ENCODE data around the gene HOXC11.

The HOXC11 gene

DNA sequence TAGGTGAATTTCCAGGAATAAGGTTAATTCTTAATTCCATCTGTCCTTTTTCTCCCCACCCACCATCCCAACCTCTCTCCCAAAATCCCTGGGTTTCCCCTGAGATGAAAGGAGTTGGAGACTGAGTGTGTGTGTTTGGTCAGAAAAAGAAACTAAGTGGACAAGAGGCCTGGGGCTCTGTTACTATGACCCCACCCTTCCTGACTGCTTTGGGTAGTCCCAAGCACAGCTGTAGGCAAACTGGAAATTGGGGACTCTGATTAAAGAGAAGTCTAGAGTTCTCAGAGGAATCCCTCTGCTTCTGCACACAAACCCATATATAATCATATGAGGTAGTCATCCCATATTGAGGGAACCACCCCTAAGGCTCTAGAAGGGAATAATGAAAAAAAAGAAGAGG is 25.2 kb upstream of the HOXC11 start:
- Histone ChIP-seq H3K27me3 (ENCODE audit: control insufficient read depth, insufficient read depth, low read length) (peaks cover 100% of the 10 kb centered on the region), H3K36me3 (ENCODE audit: control insufficient read depth, low read depth, low read length) (no peaks in the 10 kb centered on the region), H3K9ac (ENCODE audit: low read length) (no peak overlapping the region), H3K9me3 (ENCODE audit: control insufficient read depth, low read depth, low read length) (no peaks in the 10 kb centered on the region), H3K4me1 (ENCODE audit: control insufficient read depth, low read depth, low read length) (peaks cover 2% of the 10 kb centered on the region), H3K27ac (ENCODE audit: low read length) (no peak overlapping the region), H3K4me3 (ENCODE audit: low read length) (no peak overlapping the region)

DNA sequence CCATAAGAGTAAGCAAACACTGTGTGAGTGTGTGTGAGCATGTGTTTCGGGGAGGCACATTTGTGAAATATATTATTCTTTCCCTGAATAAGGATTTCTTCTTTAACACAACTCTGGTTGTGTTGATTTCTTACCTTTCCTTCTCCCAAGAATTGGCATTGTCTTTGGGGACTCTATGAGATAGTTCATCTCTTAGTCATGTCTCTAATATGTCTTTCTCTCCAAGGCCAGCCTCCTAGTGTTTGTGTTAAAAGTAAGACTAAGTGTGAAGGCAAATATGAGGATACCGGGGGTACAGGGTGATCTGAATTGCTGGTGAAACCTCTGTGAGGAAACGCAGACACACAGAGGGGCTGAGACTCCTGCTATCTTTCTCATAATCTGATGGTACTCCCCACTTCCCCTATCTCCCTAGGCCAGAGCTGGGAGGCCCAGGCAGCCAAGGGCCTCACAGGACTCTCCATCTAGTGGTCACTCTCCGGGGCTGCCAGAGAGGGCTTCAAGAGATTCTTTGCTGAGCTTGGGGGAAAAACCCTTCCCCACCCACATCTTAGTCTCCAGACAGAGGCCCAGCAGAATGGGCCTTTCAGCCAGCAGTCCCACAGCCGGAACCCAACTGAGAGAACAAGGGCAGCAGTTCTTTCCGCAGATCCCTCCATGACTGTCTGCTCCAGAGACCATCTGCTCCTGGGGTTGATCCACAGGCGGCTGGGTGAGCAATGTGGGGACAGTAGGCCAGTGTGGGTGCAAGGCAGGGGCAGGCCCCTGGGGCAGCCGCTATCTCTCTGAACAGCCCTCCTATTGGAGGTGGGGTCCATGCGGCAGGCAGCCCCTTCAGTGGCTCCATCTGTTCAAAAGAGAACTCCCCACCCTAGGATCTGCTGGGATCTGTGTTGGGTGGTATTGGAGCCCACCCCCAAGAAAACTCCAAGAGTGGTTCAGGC is 24.0 kb upstream of the HOXC11 start:
- no peak overlapping the region for H3K27ac ChIP-seq (ENCODE audit: low read length)
- no peaks in the 10 kb centered on the region for H3K9me3 ChIP-seq (ENCODE audit: control insufficient read depth, low read depth, low read length)
- H3K4me3 ChIP-seq (ENCODE audit: low read length) = no peak overlapping the region
- H3K36me3 ChIP-seq (ENCODE audit: control insufficient read depth, low read depth, low read length) = no peaks in the 10 kb centered on the region
- H3K27me3 ChIP-seq (ENCODE audit: control insufficient read depth, insufficient read depth, low read length) = peaks cover 100% of the 10 kb centered on the region
- H3K4me1 ChIP-seq (ENCODE audit: control insufficient read depth, low read depth, low read length) = peaks cover 2% of the 10 kb centered on the region
- H3K9ac ChIP-seq (ENCODE audit: low read length) = no peak overlapping the region

DNA sequence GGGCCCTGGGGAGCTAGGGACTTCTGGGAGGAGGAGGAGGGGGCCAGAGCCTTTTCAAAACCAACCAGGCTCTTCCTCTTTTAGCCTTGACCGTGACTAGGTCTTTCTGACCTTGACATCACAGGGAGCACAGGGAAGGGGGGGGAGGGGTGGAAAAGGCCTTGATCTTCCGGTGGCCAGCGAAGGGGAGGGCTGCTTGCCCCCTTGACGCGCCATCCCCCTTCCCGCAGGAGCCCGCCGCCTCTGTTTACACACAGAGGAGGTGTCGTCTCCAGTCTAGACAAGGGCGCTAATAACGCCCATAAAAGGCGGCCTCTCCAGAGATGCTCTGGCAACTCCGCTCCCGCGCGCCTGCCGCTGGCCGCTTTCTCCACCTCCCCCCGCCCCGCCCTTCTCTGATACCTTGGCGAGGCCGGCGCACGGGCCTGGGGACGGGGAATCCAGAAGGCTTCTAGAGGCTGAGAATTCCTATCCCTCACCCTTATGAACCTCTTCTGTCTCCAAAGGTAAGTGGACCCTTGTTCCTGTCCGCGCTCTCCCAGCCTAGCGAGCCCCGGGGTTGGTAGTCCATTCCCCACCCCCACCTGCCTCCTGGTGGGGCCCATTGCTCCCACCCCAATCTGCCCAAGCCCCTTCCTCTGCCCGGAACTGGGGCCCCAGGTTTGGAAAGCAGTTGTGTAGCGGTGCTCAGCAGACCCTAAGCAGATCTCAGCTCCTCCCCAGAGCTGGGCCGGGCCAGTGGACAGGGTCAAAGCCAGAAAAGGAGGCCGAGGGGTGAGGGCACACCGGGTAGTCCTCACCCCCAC is 23.1 kb upstream of the HOXC11 start:
- Histone ChIP-seq H3K4me3 (ENCODE audit: low read length) (no peak overlapping the region), H3K36me3 (ENCODE audit: control insufficient read depth, low read depth, low read length) (no peaks in the 10 kb centered on the region), H3K27me3 (ENCODE audit: control insufficient read depth, insufficient read depth, low read length) (peaks cover 100% of the 10 kb centered on the region)

DNA sequence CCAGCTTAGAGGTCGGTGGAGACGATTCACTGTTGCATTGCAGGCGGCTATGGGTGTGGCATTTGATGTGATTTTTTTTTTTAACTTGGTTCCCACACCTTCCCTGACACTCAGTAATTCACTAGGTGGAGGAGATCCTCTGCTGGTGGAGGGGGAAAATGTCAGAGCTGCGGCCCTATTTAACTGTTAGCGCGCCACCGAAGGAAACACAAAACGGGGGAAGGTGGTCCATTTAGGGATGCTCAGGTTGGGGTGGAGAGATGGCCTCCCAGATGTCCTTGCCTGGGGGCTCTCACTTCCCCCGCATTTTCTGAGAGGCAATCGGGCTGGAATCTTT is 22.5 kb upstream of the HOXC11 start:
- H3K4me3 ChIP-seq (ENCODE audit: low read length) = no peak overlapping the region
- H3K9ac ChIP-seq (ENCODE audit: low read length) = no peak overlapping the region
- H3K27me3 ChIP-seq (ENCODE audit: control insufficient read depth, insufficient read depth, low read length) = peaks cover 100% of the 10 kb centered on the region
- H3K36me3 ChIP-seq (ENCODE audit: control insufficient read depth, low read depth, low read length) = no peaks in the 10 kb centered on the region
- H3K27ac ChIP-seq (ENCODE audit: low read length) = no peak overlapping the region
- no peaks in the 10 kb centered on the region for H3K9me3 ChIP-seq (ENCODE audit: control insufficient read depth, low read depth, low read length)
- H3K4me1 ChIP-seq (ENCODE audit: control insufficient read depth, low read depth, low read length) = peaks cover 2% of the 10 kb centered on the region

More for the DNA sequence above, 23.1 kb upstream of the HOXC11 start:
- H3K27ac ChIP-seq (ENCODE audit: low read length) = no peak overlapping the region
- H3K4me1 ChIP-seq (ENCODE audit: control insufficient read depth, low read depth, low read length) = peaks cover 2% of the 10 kb centered on the region
- H3K9ac ChIP-seq (ENCODE audit: low read length) = no peak overlapping the region
- no peaks in the 10 kb centered on the region for H3K9me3 ChIP-seq (ENCODE audit: control insufficient read depth, low read depth, low read length)

DNA sequence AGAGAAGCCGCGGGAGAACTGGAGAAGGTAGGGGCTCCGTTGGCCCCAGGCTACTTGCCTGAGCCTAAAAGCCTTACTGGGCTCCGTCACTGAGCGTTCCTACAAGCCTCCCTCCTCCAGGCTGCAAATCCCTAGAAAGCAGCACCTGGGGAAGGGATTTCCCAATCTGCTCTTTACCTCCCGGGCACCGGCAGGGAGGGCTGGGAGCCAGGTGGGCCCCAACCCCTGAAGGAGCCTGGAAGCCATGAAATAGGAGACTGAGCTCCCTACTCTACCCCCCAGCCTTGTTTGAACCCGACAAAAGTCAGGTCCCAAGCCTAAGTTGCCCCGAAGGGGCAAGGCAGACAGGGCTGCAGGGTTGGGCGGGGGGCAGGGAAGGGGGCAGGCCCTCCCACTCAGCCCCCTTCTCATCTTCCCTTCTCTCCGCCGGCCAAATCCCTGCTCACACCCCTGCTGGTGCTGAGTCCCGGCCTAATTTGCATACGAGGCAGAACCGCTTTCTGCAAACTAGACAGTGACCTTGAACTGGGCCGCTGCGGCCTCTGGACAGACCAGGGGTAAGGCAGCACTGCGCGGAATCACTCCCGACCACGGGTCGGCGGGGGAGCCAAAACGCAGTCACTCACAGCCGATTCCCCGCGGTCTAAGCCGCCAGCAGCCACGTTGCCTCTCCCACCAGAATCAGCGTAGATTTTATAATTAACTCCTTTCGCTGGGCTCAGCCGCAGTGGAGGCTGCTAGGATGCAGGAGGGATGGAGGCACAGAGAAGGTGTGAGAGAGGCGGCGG is 21.9 kb upstream of the HOXC11 start:
- Histone ChIP-seq H3K4me3 (ENCODE audit: low read length) (no peak overlapping the region), H3K27ac (ENCODE audit: low read length) (no peak overlapping the region), H3K9ac (ENCODE audit: low read length) (no peak overlapping the region), H3K36me3 (ENCODE audit: control insufficient read depth, low read depth, low read length) (no peaks in the 10 kb centered on the region), H3K27me3 (ENCODE audit: control insufficient read depth, insufficient read depth, low read length) (peaks cover 100% of the 10 kb centered on the region), H3K4me1 (ENCODE audit: control insufficient read depth, low read depth, low read length) (peaks cover 2% of the 10 kb centered on the region), H3K9me3 (ENCODE audit: control insufficient read depth, low read depth, low read length) (no peaks in the 10 kb centered on the region)

DNA sequence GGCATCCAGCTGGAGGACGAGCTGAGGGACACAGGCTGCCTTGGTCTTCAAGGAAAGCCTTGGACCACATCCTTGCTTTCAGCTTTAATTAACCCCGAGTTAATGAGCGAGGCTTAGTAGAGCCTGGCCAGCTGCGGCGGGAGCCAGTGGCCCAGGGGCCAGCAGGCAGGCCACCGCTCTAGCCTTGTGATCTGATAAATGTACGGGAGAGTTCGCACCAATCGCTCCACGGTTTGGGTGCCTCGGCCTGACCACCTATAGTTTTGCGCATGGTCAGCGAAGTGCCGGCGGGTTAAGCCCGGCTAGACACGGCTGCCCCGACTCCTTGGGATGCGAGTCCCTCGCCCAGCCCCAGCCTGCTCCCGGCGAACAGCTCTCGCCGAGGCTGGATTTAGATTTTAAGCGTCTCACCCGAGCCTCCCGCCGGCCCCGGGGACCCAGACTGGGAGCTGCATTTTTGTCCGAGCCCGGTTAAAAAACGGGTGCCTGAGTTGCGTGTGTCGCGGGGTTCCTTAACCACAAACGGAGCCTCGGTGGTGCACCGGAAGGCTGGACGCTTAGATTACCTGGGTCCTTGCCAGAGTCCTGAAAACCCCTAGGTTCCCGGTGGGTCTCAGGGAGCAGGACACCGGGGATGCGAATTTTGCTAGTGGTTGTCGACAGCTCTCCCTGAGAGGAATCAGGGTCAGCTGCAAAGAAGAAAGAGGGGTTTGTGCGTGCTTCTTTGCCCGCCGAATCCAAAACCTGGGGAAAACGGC is 21.2 kb upstream of the HOXC11 start:
- Histone ChIP-seq H3K9ac (ENCODE audit: low read length) (no peak overlapping the region), H3K4me1 (ENCODE audit: control insufficient read depth, low read depth, low read length) (peaks cover 2% of the 10 kb centered on the region), H3K4me3 (ENCODE audit: low read length) (no peak overlapping the region), H3K27ac (ENCODE audit: low read length) (no peak overlapping the region), H3K27me3 (ENCODE audit: control insufficient read depth, insufficient read depth, low read length) (peaks cover 100% of the 10 kb centered on the region), H3K36me3 (ENCODE audit: control insufficient read depth, low read depth, low read length) (no peaks in the 10 kb centered on the region), H3K9me3 (ENCODE audit: control insufficient read depth, low read depth, low read length) (no peaks in the 10 kb centered on the region)

DNA sequence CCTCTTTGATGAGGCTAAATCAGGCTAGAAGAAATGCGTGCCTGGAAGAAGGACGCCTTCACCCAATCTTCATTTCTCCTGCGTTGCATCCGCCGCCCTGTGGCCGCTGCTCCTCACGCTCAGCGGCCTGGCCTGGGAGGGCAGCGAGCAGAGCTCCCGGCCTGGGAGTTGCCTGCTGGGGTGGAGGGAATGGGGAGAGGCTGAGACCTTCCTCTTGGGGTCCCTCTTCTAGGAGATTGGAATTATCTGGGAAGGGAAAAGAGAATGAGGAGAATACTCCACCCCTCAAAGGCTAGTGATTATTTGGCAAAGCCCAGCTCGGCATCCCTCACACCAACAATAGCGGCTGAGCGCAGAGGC is 20.6 kb upstream of the HOXC11 start:
- no peaks in the 10 kb centered on the region for H3K36me3 ChIP-seq (ENCODE audit: control insufficient read depth, low read depth, low read length)

DNA sequence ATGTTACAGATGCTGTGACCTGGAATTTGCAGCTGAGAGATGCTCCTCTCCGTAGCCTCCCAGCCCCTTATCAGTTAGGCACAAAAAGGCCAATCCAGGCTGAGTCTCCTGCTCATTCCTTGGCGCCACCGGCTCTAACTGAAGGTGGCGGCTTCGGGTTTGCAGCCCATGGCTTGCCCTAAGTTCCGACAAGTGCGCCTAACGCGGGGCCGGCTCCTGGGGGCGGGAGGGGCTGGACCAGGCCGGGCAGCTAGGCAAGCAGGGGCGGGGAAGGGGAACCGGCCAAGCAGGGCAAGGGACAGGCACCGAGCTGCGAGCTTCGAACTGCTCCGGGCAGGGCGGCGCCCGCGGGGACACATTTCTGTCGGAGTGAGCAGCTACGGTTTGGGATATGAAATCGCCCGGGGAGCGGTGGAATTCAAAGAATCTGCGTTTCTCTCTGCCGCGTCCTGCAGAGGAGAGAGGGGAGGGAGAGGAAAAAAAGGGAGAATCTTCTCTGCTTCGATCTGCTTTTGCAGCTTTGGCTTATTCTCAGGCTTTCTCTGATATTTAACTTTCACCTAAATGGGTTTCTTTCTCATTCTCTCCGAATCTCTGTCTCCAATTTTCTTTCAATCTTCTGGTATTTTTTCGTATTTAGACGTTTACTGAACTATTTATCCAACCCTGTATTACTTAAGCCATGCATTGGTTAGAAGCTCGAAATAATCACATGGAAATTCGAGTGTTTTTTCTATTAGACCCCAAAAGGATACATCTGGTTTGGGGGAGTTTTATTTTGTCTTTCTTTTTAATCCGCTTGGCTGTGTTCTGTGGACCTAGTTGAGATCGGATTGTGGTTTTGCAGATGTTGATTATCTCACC is 19.8 kb upstream of the HOXC11 start:
- no peaks in the 10 kb centered on the region for H3K36me3 ChIP-seq (ENCODE audit: control insufficient read depth, low read depth, low read length)
- H3K4me1 ChIP-seq (ENCODE audit: control insufficient read depth, low read depth, low read length) = peaks cover 2% of the 10 kb centered on the region
- no peak overlapping the region for H3K9ac ChIP-seq (ENCODE audit: low read length)
- no peaks in the 10 kb centered on the region for H3K9me3 ChIP-seq (ENCODE audit: control insufficient read depth, low read depth, low read length)
- H3K27ac ChIP-seq (ENCODE audit: low read length) = no peak overlapping the region
- H3K4me3 ChIP-seq (ENCODE audit: low read length) = no peak overlapping the region
- H3K27me3 ChIP-seq (ENCODE audit: control insufficient read depth, insufficient read depth, low read length) = peaks cover 100% of the 10 kb centered on the region

More for the DNA sequence above, 20.6 kb upstream of the HOXC11 start:
- Histone ChIP-seq H3K9ac (ENCODE audit: low read length) (no peak overlapping the region), H3K27ac (ENCODE audit: low read length) (no peak overlapping the region), H3K9me3 (ENCODE audit: control insufficient read depth, low read depth, low read length) (no peaks in the 10 kb centered on the region), H3K4me3 (ENCODE audit: low read length) (no peak overlapping the region), H3K4me1 (ENCODE audit: control insufficient read depth, low read depth, low read length) (peaks cover 2% of the 10 kb centered on the region), H3K27me3 (ENCODE audit: control insufficient read depth, insufficient read depth, low read length) (peaks cover 100% of the 10 kb centered on the region)

DNA sequence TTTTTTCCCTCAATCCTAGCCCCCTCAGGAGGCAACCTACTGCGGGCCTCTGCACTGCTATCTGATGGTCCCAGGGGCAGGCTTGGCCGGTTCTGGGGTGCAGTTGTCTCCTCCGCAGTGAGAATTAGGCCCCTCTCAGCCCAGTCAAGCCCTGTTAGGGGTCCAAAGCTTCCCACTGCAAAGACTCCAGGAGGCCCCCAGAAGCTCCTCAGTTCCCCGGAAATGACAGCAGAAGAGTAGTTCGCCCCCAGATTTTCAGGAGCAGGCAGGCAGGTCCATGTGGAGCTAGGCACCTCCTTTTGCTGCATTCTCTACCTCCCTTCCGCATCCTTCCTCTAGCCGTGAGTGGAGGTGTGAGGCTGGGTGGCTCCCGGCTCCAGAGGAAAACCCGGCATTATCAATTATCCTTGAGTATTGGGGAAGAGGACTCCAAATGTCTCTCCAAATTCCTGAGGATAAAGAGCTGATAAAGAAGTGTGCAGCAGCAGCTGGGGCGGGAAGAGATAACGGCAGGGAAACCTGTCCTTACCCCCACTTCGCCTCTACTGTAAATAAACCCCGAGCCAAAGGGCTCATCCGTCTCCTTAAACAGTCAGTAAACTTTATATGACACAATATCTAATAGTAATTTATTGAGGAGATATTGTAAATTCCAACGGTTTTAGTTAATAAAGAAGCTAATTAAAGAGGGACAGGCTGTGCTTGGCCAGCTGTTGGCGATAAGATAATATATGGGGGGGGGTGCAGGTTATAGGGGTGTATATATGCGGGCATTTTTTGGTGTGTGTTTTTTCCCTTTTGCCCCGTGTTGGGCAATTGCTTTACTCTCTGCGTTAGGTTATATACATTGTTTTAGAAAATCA is 18.9 kb upstream of the HOXC11 start:
- H3K27ac ChIP-seq (ENCODE audit: low read length) = no peak overlapping the region
- H3K9me3 ChIP-seq (ENCODE audit: control insufficient read depth, low read depth, low read length) = no peaks in the 10 kb centered on the region
- no peak overlapping the region for H3K9ac ChIP-seq (ENCODE audit: low read length)
- peaks cover 2% of the 10 kb centered on the region for H3K4me1 ChIP-seq (ENCODE audit: control insufficient read depth, low read depth, low read length)
- no peak overlapping the region for H3K4me3 ChIP-seq (ENCODE audit: low read length)
- no peaks in the 10 kb centered on the region for H3K36me3 ChIP-seq (ENCODE audit: control insufficient read depth, low read depth, low read length)
- H3K27me3 ChIP-seq (ENCODE audit: control insufficient read depth, insufficient read depth, low read length) = peaks cover 100% of the 10 kb centered on the region

DNA sequence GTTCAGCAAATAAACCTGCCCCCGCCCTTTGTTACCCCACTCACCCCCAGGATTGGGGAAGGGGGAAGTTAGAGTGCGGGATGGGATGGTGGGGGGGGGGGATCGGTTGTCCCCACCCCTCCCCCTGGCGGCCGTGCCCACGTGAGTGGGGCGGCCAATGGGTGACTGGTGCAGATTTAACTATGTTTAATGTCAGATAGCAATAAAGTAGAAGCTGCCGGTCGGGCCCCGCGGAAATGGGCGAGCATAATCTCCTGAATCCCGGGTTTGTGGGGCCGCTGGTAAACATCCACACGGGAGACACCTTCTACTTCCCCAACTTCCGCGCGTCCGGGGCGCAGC is 18.3 kb upstream of the HOXC11 start, which contains the start of gene HOXC12:
HOXC12 (plus strand) TSS at position 210 of the 342 bp plus-strand sequence; CDS start at position 237, 27 bp downstream.
- no peak within 1 kb of the TSS for H3K9ac ChIP-seq (ENCODE audit: low read length)
- H3K9me3 ChIP-seq (ENCODE audit: control insufficient read depth, low read depth, low read length) = no peaks in the 10 kb centered on the region
- no peak within 1 kb of the TSS for H3K4me3 ChIP-seq (ENCODE audit: low read length)
- H3K27me3 ChIP-seq (ENCODE audit: control insufficient read depth, insufficient read depth, low read length) = peaks cover 100% of the 10 kb centered on the region
- no peak within 1 kb of the TSS for H3K27ac ChIP-seq (ENCODE audit: low read length)
- peaks cover 2% of the 10 kb centered on the region for H3K4me1 ChIP-seq (ENCODE audit: control insufficient read depth, low read depth, low read length)
- no peaks in the 10 kb centered on the region for H3K36me3 ChIP-seq (ENCODE audit: control insufficient read depth, low read depth, low read length)

Measured in iPS-18a (cell line).